CD14-positive monocyte (primary cell): ENCODE results near the gene CDH23. TPM values are rescaled to one million over a fixed set of nuclear protein-coding genes. Genes with fewer than 3 reads are reported as not detected.
A peak's percentile ranks its signal among the peaks of the same experiment; 100 is the strongest.

Source experiments
- DNase-seq, 3 donors: peaks; one replicate each; pipeline ENCODE4 v3.0.0-alpha.2; 2011 to 2022
- H2AFZ ChIP-seq: 2 replicates; pipeline ENCODE4 v1.6.0; 2012; ENCODE audit warnings: mild to moderate bottlenecking, low read depth, low read length, inconsistent platforms; ENCODE audit not compliant: insufficient read depth, poor library complexity, severe bottlenecking
- H3K27ac ChIP-seq, 2 donors: 1 replicate in 1 of 2; 2 replicates in 1 of 2; pipeline ENCODE4 v1.5.1; 2012 to 2013; ENCODE audit warnings: low read length in 2 of 2, control low read depth in 1 of 2, inconsistent platforms in 1 of 2, low read depth in 1 of 2, mild to moderate bottlenecking in 1 of 2
- H3K27me3 ChIP-seq, 2 donors: one replicate each; pipeline versions ENCODE4 v1.6.0 to v1.6.1; 2011 to 2013; ENCODE audit warnings: low read length in 2 of 2; ENCODE audit not compliant: control insufficient read depth in 2 of 2, insufficient read depth in 2 of 2
- H3K36me3 ChIP-seq, 2 donors: replicated peaks in 1 of 2; 1 replicate in 1 of 2; 2 replicates in 1 of 2; pipeline versions ENCODE4 v1.5.1 to v1.6.1; 2012 to 2013; ENCODE audit warnings: low read length in 2 of 2, control low read depth in 1 of 2, inconsistent platforms in 1 of 2, mild to moderate bottlenecking in 1 of 2; ENCODE audit not compliant: insufficient read depth in 2 of 2, control insufficient read depth in 1 of 2
- H3K4me1 ChIP-seq, 2 donors: 1 replicate in 1 of 2; 2 replicates in 1 of 2; pipeline versions ENCODE4 v1.5.1 to v1.6.1; 2012 to 2013; ENCODE audit warnings: low read length in 2 of 2, control low read depth in 1 of 2, inconsistent platforms in 1 of 2, mild to moderate bottlenecking in 1 of 2, moderate library complexity in 1 of 2; ENCODE audit not compliant: insufficient read depth in 2 of 2, control insufficient read depth in 1 of 2
- H3K4me2 ChIP-seq: replicated peaks from 2 replicates; pipeline ENCODE3; 2012; ENCODE audit warnings: low read length, moderate library complexity, mild to moderate bottlenecking; ENCODE audit not compliant: poor library complexity, severe bottlenecking; ENCODE audit errors: extremely low read depth
- H3K4me3 ChIP-seq, 3 experiments: fragments of 200-600 bp in 1 of 3; sonication (generic) in 1 of 3; replicated peaks in 1 of 3; 1 replicate in 2 of 3; 2 replicates in 1 of 3; pipeline ENCODE4 v1.5.1; 2011 to 2013; ENCODE audit warnings: low read length in 3 of 3, mild to moderate bottlenecking in 3 of 3, control low read depth in 2 of 3, low read depth in 2 of 3, inconsistent platforms in 1 of 3, moderate library complexity in 1 of 3
- H3K79me2 ChIP-seq: 2 replicates; pipeline ENCODE4 v1.6.0; 2012; ENCODE audit warnings: mild to moderate bottlenecking, control low read depth, inconsistent platforms, low read length, moderate library complexity; ENCODE audit not compliant: insufficient read depth
- H3K9ac ChIP-seq: 2 replicates; pipeline ENCODE4 v1.6.0; 2017; ENCODE audit warnings: low read length, mild to moderate bottlenecking; ENCODE audit not compliant: insufficient read depth, poor library complexity, severe bottlenecking
- H3K9me3 ChIP-seq, 2 donors: replicated peaks in 1 of 2; 1 replicate in 1 of 2; 2 replicates in 1 of 2; pipeline versions ENCODE4 v1.5.1 to v1.6.1; 2012 to 2013; ENCODE audit warnings: low read length in 2 of 2, control low read depth in 1 of 2; ENCODE audit not compliant: control insufficient read depth in 1 of 2, insufficient read depth in 1 of 2
- H4K20me1 ChIP-seq: 2 replicates; pipeline ENCODE4 v1.6.0; 2012; ENCODE audit warnings: mild to moderate bottlenecking, low read length, control low read depth, moderate library complexity; ENCODE audit not compliant: insufficient read depth
- H3K27ac Mint-ChIP-seq, 7 donors: one replicate each; pipeline ENCODE4 v1.8.0; 2020; ENCODE audit warnings: mild to moderate bottlenecking in 7 of 7, mixed read lengths in 7 of 7, moderate library complexity in 6 of 7, inconsistent platforms in 2 of 7
- H3K27me3 Mint-ChIP-seq, 3 donors: one replicate each; pipeline ENCODE4 v1.8.0; 2021 to 2022; ENCODE audit warnings: low read depth in 3 of 3, mild to moderate bottlenecking in 3 of 3, mixed read lengths in 3 of 3, moderate library complexity in 3 of 3, inconsistent platforms in 1 of 3
- H3K36me3 Mint-ChIP-seq, 2 donors: one replicate each; pipeline ENCODE4 v1.8.0; 2020; ENCODE audit warnings: mixed read lengths in 2 of 2, inconsistent platforms in 1 of 2, mild to moderate bottlenecking in 1 of 2
- H3K4me1 Mint-ChIP-seq: one replicate; pipeline ENCODE4 v1.8.0; 2020; ENCODE audit warnings: mild to moderate bottlenecking, mixed read lengths
- H3K4me3 Mint-ChIP-seq, 2 donors: one replicate each; pipeline ENCODE4 v1.8.0; 2020; ENCODE audit warnings: mild to moderate bottlenecking in 2 of 2, mixed read lengths in 2 of 2, moderate library complexity in 1 of 2
- H3K9me3 Mint-ChIP-seq, 7 donors: one replicate each; pipeline ENCODE4 v1.8.0; 2020 to 2022; ENCODE audit warnings: mixed read lengths in 7 of 7, mild to moderate bottlenecking in 6 of 7, moderate library complexity in 6 of 7, inconsistent platforms in 2 of 7
- CTCF ChIP-seq: fragments of 200-600 bp; IDR thresholded peaks from one replicate; pipeline ENCODE4 v1.8.0; 2022; ENCODE audit warnings: antibody characterized with exemption, mild to moderate bottlenecking
- whole genome bisulfite sequencing: methylation state at CpG from one replicate; pipeline ENCODE4 v1.1.5; 2013; ENCODE audit warnings: missing lambda C conversion rate; ENCODE audit not compliant: insufficient coverage; 5-methylcytosine and 5-hydroxymethylcytosine counted together
- intact Hi-C, 2 donors: fragments of 100-400 bp; cut with micrococcal nuclease; formaldehyde crosslinking; loops; one replicate each; pipeline versions ENCODE4 v1.15.0 to v1.15.1; 2023
- polyA plus RNA-seq, 3 donors: library from polyadenylated mRNA; depleted of rRNA in 1 of 3; unstranded in 2 of 3; stranded (reverse) in 1 of 3; fragments of 300-500 nt in 2 of 3; fragments of >200 nt in 1 of 3; fragmentation: Illumina TruSeq in 2 of 3; gene quantifications; 1 replicate in 2 of 3; 2 replicates in 1 of 3; pipeline ENCODE4 v1.2.3, GENCODE V29; 2012 to 2021

CDH23 gene
- polyA plus RNA-seq, 3 donors, result 8.2 to 36.2 (median 10.5) TPM

DNA sequence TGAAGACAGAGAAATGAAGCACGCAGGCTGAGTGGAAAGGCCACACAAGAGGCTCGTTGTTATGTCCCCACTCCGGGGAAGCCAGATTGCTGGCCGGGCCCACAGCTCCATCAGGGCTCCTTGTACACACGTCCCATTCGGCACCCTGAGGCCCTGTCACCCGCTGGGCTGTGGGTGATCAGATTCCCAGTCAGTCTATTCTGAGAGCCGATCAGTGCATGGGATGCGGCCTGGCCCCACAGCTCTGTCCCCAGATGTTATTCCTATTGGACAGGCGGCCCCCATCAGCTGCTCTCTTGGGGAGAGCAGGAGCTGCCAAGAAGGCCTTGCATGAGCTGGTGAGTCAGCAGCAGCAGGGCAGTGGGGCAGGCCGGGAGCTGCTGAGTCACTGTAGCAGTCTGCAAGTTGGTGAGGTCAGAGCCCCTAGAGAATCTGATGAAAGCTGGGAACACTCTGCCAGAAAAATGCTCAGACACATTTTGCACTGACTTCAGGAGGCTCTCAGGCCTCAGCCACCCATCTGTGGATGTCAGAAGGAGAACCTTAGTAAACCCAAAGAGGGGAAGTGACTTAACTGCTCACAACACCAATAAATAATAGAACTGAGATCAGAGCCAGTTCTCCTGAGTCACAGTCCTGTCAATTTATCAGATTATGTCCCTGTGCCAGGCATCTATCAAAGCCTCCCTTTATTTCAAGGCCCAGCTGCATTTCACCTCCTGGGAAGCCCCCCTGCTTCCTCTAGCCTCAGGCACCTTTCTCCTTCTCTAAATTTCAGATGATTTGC lies 463.7 kb downstream of the CDH23 start:
- Histone ChIP-seq H2AFZ (no peak overlapping the region), H3K36me3 (no peaks in the 10 kb centered on the region), H3K27ac (peak overlapping the region; percentile 88 to 98), H3K4me2 (peak overlapping the region; percentile 4), H4K20me1 (no peaks in the 10 kb centered on the region), H3K9me3 (no peaks in the 10 kb centered on the region), H3K79me2 (no peaks in the 10 kb centered on the region), H3K9ac (peak overlapping the region; percentile 52), H3K27me3 (no peaks in the 10 kb centered on the region), H3K4me3 (peak overlapping the region in 1 of 3 experiments; percentile 19), H3K4me1 (peaks cover 54 to 61% of the 10 kb centered on the region in 2 donors)
- Mint-ChIP-seq H3K4me3 (peak overlapping the region; percentile 26 to 27), H3K27me3 (peaks cover 0 to 5% (median 0%) of the 10 kb centered on the region in 3 donors), H3K4me1 (peaks cover 51% of the 10 kb centered on the region), H3K27ac (peak overlapping the region; percentile 93 to 97 (median 96)), H3K9me3 (no peaks in the 10 kb centered on the region), H3K36me3 (peaks cover 0 to 5% of the 10 kb centered on the region in 2 donors)
- intact Hi-C loops, result loop anchor here in 1 of 2 donors (1.0 kb wide), 1 partner anchor 8 kb away; no protein-coding TSS in a partner anchor
- no peak for TF ChIP-seq CTCF
- DNase-seq, result peak; percentile 95 to 98 (median 97)
- WGBS, result 52% methylated on average over 11 of the region's 11 CpGs

GRCh38 chr10:71863203-71863602 lies 466.5 kb downstream of the CDH23 start:
- Histone ChIP-seq H3K27me3 (no peaks in the 10 kb centered on the region), H3K36me3 (no peaks in the 10 kb centered on the region), H3K4me2 (no peak overlapping the region), H3K4me1 (peaks cover 54 to 57% of the 10 kb centered on the region in 2 donors), H3K9ac (no peak overlapping the region), H2AFZ (no peak overlapping the region), H3K27ac (no peak overlapping the region), H3K79me2 (no peaks in the 10 kb centered on the region), H4K20me1 (no peaks in the 10 kb centered on the region), H3K9me3 (no peaks in the 10 kb centered on the region), H3K4me3 (no peak overlapping the region)
- Mint-ChIP-seq H3K36me3 (peaks cover 0 to 5% of the 10 kb centered on the region in 2 donors), H3K4me1 (peaks cover 49% of the 10 kb centered on the region), H3K9me3 (no peaks in the 10 kb centered on the region), H3K27me3 (peaks cover 0 to 2% (median 0%) of the 10 kb centered on the region in 3 donors), H3K4me3 (no peak overlapping the region), H3K27ac (peak overlapping the region in 4 of 7 donors; percentile 25 to 53 (median 50))
- 96% methylated on average over 4 of the region's 6 CpGs for WGBS
- DNase-seq, result no peak
- TF ChIP-seq CTCF, result no peak
- intact Hi-C loops, result no loop called here
